HCT116 (cell line): Measurements from ENCODE around the gene RGS13.

ENCODE experiments used
- CEBPB ChIP-seq: IDR thresholded peaks from 2 replicates; pipeline ENCODE4 v1.6.1; 2012; ENCODE audit warnings: low read depth
- EZH2 ChIP-seq: fragments of 200-600 bp; sonication (generic); IDR thresholded peaks from 2 replicates; pipeline ENCODE4 v1.6.1; 2017; ENCODE audit warnings: antibody characterized with exemption, mixed run types
- EZH2phosphoT487 ChIP-seq: fragments of 200-600 bp; IDR thresholded peaks from 2 replicates; pipeline ENCODE4 v1.6.1; 2018; ENCODE audit warnings: antibody characterized with exemption, borderline replicate concordance
- POLR2A ChIP-seq: IDR thresholded peaks from 2 replicates; pipeline ENCODE4 v1.7.0; 2011; ENCODE audit warnings: borderline replicate concordance; ENCODE audit not compliant: insufficient read depth, insufficient read length; ENCODE audit errors: extremely low read depth
- TF ChIP-seq, protein P1 (sequence below), 3 experiments: fragments of 200-600 bp in 1 of 3; sonication (generic) in 1 of 3; IDR thresholded peaks in 2 of 3; conservative IDR thresholded peaks in 1 of 3; 2 replicates each; pipeline ENCODE4 v1.5.1; 2012 to 2017; ENCODE audit warnings: low read depth in 2 of 3, low read length in 2 of 3, antibody characterized with exemption in 1 of 3, borderline replicate concordance in 1 of 3, control low read depth in 1 of 3, mild to moderate bottlenecking in 1 of 3, mixed read lengths in 1 of 3, mixed run types in 1 of 3, moderate library complexity in 1 of 3; ENCODE audit not compliant: insufficient read depth in 1 of 3
- TF ChIP-seq, protein P2 (sequence below): IDR thresholded peaks from 2 replicates; pipeline ENCODE4 v1.6.1; 2012; ENCODE audit warnings: low read depth
- TF ChIP-seq, protein P3 (sequence below): IDR thresholded peaks from 2 replicates; pipeline ENCODE4 v1.6.1; 2011; ENCODE audit warnings: mild to moderate bottlenecking, low read length, moderate library complexity; ENCODE audit not compliant: insufficient replicate concordance; ENCODE audit errors: extremely low read depth

DNA sequence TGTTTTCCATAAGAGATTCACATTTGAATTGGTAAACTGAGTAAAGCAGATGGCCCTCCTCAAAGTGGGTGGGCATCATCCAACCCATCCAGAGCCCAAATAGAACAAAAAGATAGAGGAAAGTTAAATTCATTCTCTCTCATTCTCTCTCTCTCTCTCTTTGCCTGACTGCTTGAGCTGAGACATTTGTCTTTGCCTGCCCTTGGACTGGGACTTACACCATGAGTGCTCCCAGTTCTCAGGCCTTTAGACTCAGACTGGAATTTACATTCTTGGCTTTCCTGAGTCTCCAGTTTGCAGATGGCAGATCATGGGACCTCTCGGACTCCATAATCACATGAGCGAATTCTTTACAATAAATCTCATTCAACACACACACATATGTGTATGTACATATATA lies 69.6 kb downstream of the RGS13 start:
- TF ChIP-seq, protein P1, sequence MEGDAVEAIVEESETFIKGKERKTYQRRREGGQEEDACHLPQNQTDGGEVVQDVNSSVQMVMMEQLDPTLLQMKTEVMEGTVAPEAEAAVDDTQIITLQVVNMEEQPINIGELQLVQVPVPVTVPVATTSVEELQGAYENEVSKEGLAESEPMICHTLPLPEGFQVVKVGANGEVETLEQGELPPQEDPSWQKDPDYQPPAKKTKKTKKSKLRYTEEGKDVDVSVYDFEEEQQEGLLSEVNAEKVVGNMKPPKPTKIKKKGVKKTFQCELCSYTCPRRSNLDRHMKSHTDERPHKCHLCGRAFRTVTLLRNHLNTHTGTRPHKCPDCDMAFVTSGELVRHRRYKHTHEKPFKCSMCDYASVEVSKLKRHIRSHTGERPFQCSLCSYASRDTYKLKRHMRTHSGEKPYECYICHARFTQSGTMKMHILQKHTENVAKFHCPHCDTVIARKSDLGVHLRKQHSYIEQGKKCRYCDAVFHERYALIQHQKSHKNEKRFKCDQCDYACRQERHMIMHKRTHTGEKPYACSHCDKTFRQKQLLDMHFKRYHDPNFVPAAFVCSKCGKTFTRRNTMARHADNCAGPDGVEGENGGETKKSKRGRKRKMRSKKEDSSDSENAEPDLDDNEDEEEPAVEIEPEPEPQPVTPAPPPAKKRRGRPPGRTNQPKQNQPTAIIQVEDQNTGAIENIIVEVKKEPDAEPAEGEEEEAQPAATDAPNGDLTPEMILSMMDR (IDR thresholded peaks at IDR 0.05 in 2 of 3, conservative IDR thresholded peaks at IDR 0.05 in 1 of 3; ENCODE audit: borderline replicate concordance in 1 of 3, insufficient read depth in 1 of 3, low read depth in 2 of 3, low read length in 2 of 3), result no peak
- no peak for TF ChIP-seq EZH2
- no peak for TF ChIP-seq POLR2A
- TF ChIP-seq, protein P2, sequence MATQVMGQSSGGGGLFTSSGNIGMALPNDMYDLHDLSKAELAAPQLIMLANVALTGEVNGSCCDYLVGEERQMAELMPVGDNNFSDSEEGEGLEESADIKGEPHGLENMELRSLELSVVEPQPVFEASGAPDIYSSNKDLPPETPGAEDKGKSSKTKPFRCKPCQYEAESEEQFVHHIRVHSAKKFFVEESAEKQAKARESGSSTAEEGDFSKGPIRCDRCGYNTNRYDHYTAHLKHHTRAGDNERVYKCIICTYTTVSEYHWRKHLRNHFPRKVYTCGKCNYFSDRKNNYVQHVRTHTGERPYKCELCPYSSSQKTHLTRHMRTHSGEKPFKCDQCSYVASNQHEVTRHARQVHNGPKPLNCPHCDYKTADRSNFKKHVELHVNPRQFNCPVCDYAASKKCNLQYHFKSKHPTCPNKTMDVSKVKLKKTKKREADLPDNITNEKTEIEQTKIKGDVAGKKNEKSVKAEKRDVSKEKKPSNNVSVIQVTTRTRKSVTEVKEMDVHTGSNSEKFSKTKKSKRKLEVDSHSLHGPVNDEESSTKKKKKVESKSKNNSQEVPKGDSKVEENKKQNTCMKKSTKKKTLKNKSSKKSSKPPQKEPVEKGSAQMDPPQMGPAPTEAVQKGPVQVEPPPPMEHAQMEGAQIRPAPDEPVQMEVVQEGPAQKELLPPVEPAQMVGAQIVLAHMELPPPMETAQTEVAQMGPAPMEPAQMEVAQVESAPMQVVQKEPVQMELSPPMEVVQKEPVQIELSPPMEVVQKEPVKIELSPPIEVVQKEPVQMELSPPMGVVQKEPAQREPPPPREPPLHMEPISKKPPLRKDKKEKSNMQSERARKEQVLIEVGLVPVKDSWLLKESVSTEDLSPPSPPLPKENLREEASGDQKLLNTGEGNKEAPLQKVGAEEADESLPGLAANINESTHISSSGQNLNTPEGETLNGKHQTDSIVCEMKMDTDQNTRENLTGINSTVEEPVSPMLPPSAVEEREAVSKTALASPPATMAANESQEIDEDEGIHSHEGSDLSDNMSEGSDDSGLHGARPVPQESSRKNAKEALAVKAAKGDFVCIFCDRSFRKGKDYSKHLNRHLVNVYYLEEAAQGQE, result no peak
- TF ChIP-seq EZH2phosphoT487, result no peak
- TF ChIP-seq, protein P3, sequence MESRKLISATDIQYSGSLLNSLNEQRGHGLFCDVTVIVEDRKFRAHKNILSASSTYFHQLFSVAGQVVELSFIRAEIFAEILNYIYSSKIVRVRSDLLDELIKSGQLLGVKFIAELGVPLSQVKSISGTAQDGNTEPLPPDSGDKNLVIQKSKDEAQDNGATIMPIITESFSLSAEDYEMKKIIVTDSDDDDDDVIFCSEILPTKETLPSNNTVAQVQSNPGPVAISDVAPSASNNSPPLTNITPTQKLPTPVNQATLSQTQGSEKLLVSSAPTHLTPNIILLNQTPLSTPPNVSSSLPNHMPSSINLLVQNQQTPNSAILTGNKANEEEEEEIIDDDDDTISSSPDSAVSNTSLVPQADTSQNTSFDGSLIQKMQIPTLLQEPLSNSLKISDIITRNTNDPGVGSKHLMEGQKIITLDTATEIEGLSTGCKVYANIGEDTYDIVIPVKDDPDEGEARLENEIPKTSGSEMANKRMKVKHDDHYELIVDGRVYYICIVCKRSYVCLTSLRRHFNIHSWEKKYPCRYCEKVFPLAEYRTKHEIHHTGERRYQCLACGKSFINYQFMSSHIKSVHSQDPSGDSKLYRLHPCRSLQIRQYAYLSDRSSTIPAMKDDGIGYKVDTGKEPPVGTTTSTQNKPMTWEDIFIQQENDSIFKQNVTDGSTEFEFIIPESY, result no peak
- no peak for TF ChIP-seq CEBPB
